Stimulated activated CD8-positive, alpha-beta memory T cell treated with anti-CD3 and anti-CD28 coated beads, Interleukin-12 subunit alpha, Interleukin-12 subunit beta, amount 100 ng/mL, for 24 hours (primary cell): Measurements from ENCODE around the gene NUP153.

ENCODE experiments used
- DNase-seq: peaks from one replicate; pipeline ENCODE4 v3.0.0-alpha.2; 2020; ENCODE audit errors: extremely low read depth

NUP153 gene

DNA sequence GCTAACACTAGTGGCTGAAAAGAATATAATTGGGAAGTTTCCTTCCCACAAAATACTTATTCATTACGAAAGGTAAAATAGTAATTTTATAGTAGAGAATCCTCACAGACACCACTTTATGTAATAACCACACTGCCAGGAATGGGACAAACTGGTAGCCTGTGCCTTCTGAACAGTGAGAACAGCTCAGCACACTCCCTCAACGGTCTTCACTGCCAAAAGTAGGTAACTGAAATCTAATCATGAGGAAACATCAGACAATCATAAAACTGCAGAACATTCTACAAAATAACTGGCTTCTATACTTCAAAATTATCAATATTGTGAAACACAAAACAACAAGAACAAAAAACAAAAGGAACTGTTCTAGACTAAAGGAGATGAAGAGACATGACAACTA lies 44.1 kb downstream of the NUP153 start:
- DNase-seq: no peak

DNA sequence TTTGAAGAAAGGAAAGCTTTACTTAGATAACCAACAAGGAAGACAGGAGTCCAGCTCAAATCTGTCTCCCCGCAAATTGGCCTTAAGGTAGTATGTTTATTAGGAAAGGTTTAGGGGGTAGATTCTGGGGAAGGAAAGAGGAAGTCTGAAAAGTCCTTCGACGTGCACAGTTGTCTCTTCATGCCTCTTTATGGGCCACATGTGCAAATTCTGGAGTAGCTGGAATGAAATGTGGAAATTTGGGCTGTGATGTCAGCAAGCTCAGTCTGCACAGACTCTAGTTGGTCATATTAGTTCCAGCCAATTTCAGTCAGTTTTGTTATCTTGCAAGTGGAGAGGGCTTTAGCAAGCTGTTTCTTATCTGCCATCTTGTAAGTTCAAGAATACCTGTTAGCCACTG lies 50.1 kb downstream of the NUP153 start:
- no peak for DNase-seq

DNA sequence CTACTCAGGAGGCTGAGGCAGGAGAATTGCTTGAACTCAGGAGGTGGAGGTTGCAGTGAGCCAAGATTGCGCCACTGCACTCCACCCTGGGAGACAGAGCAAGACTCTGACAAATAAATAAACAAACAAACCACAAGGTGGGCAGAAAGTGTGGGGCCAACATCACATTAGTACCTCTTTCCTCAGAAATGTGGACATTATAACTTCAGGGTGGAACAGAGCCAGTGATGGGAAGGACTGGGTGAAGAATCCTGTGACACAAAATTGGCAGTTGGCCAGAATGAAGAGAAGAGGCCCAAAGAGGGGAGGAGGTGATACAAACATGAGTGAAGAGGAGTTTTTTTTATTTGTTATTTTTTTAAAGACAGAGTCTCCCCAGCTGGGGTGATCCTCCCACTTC lies 50.6 kb downstream of the NUP153 start:
- no peak for DNase-seq

- DNase-seq: no peak
Measured at GRCh38 chr6:17653198-17653882, 53.4 kb downstream of the NUP153 start.

GRCh38 chr6:17650656-17651309 lies 55.9 kb downstream of the NUP153 start:
- no peak for DNase-seq

GRCh38 chr6:17648745-17649144 lies 58.0 kb downstream of the NUP153 start:
- no peak for DNase-seq

DNA sequence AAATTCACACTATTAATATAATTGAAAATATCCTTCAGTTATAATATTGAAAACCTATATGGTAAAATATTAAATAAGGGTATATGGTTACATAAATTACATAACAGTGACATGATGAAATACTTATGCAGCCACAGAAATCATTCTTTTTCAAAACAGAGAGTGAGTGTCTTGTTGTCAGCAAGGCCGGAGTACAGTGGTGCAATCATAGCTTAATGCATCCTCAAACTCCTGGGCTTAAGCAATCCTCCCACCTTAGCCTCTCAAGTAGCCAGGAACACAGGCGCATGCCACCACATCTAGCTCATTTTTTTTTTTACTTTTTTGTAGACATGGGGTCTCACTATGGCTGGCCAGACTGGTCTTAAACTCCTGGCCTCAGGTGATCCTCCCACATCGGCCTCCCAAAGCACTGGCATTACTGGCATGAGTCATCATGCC lies 66.2 kb downstream of the NUP153 start:
- DNase-seq: no peak

DNA sequence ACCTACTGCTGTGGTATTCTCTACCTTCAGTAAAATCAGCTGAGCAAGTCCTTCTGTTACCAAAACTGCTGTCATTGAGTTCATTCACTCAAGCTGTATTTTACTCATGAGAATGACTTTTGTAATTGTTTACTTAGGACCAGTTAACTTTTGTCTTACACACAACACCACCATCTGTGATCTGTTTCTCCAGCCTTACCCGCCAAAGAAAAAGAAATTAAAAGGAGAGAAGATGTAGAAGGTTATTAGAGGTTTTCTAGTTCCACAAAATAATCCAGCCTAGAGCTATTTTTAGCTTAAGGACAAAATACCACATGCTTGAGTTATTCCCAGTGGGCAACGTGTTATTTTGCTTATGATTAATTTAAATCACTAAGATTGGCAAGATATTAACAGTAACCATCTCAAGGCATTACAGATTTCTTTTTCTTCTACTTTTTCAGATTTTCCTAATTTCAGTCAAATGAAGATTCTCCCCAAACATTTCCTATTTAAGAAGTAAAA lies 68.5 kb downstream of the NUP153 start:
- no peak for DNase-seq

GRCh38 chr6:17635568-17635967 lies 71.2 kb downstream of the NUP153 start:
- no peak for DNase-seq

DNA sequence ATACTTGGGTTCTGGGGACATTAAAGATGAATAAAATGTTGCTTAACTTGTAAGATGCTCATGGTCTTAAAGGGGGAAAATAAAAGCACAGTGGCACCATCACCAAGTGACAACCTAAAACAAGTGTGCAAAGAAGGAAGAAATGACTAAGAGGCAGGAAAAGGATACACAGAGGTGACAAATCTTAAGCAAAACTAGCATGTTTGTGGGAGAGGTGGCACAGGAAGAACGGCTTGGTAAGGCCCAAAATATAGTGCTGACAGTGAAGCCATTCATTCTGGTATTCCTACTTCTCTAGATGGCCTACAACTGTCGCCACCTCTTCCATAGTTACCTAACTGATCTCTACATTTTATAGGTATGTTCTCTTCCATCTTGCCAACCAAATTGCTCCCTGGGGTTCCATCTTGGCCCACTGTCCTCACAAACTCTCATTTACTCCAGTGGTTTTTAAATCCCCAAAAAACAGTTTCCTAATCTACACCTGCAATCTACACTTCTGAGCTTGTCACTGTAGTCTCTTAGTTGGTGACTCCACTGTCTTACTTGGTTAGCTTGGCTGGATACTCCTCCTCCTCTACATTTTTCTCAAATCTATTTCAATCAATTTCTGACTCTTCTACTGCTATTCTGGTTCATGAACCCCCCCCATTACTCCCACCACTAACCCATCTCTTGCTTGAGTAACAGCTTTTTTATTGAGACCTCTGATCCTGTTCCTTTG lies 73.1 kb downstream of the NUP153 start:
- no peak for DNase-seq

DNA sequence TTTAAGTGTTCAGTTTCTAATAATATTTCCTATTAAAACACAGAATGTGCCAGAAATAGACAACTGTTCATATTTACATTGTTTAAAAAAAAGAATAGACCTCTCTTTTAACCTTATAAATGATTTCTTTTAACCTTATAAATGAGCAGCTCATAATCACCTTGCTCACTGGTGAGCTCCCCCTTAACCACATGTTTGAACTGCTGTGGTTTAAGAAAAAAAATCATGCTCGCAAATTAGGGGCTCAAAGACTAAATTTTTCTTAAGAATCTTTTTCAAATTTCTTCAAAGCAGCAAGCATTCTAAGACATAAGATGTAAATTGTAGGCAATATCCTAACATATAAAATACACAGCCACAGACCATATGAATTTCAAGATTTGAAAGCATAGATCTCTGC lies 73.8 kb downstream of the NUP153 start:
- DNase-seq: no peak

GRCh38 chr6:17630511-17631073 lies 76.1 kb downstream of the NUP153 start:
- DNase-seq: no peak

- DNase-seq: no peak
Measured at GRCh38 chr6:17629824-17630510, 76.8 kb downstream of the NUP153 start.

- no peak for DNase-seq
Measured at GRCh38 chr6:17628873-17629272, 77.9 kb downstream of the NUP153 start.

DNA sequence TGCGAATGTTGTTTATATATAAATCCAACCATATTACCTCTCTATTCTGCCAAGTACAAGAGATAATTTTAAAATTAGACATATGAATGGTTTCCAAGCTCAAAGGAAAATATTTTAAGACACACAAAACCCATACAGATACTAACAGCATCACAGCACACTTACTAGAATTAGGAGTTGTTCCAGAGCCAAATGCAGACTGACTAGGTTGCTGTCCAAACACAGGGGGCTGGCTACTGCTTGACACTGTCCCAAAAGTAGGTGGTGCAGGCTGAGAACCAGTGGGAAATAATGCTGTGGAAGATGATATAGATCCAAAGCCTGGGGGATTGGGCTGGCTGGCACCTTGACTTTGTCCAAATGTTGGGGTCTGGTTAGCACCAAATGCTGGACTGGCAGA lies 82.3 kb downstream of the NUP153 start:
- DNase-seq: no peak

GRCh38 chr6:17622144-17622543 lies 84.6 kb downstream of the NUP153 start:
- DNase-seq: no peak

DNA sequence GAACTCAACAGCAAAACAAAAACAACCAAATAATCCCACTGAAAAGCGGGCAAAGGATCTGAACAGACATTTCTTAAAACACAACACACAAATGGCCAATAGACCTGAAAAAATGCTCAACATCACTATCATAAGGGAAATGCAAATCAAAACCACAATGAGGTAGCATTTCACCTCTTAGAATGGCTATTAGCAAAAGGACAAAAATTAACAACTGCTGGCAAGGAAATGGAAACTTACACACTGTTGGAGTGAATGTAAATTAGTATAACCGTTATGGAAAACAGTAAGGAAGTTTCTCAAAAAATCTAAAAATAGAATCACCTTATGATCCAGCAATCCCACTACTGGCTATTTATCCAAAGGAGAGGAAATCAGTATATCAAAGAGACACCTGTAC lies 85.7 kb downstream of the NUP153 start:
- no peak for DNase-seq

DNA sequence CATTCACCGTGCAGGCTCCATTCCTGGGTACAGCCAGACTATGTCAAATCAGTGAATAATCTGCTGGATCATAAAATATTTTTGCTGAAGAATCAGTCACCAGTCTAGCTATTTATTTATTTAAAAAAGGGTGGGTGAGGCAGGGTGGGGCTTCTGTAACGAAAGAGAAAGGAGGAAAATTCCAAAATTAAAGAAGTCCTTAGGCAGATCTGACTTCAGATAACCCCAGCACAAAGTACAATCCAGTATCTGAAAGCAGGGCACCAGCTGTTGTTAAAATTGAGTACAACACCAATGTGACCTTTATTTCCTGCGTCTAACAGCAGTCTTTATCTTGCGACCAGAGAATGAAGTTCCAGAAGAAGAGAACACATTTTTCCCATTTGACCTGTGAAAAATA lies 90.9 kb downstream of the NUP153 start:
- DNase-seq: no peak

GRCh38 chr6:17612048-17612447 lies 94.7 kb downstream of the NUP153 start:
- no peak for DNase-seq

- no peak for DNase-seq
Measured at GRCh38 chr6:17610835-17611234, 95.9 kb downstream of the NUP153 start.

GRCh38 chr6:17606606-17607005 lies 100.1 kb downstream of the NUP153 start:
- no peak for DNase-seq

GRCh38 chr6:17602888-17603287 lies 103.8 kb downstream of the NUP153 start:
- DNase-seq: no peak
